Midbrain (tissue), 1 donor: ENCODE results near the gene HGD.
A peak's percentile ranks its signal among the peaks of the same experiment; 100 is the strongest.
"Not testable (repeated sequence)": the region's sequence is repeated elsewhere in the genome, so short reads cannot be mapped to it uniquely, and the experiment has no call there.

Experiments used
- DNase-seq: peaks from one replicate; lab custom pipeline; 2025; lab: John Stamatoyannopoulos, UW

Gene HGD

GRCh38 chr3:120678984-120679383, 3.1 kb downstream of the HGD start:
- no peak for DNase-seq

- peak; percentile 79 for DNase-seq
These were observed 3.6 kb downstream of the HGD start for GRCh38 chr3:120678331-120678947.

DNA sequence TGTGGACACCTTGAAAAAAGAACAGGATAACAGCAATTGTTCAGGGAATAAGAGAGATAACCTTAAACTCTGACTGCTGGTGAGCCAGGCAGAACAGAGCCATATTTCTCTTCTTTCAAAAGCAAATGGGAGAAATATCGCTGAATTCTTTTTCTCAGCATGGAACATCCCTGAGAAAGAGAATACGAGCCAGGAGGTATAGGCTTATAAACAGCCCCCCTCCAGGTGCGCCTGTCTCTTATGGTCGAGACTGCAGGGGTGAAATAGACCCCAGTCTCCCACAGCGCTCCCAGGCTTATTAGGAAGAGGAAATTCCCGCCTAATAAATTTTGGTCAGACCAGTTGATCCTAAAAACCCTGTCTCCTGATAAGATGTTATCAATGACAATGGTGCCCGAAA, 4.8 kb downstream of the HGD start:
- DNase-seq: not testable (repeated sequence)

GRCh38 chr3:120673116-120673515, 8.9 kb downstream of the HGD start:
- peak; percentile 62 for DNase-seq

GRCh38 chr3:120670576-120670975, 11.5 kb downstream of the HGD start:
- no peak for DNase-seq

GRCh38 chr3:120664926-120665325, 17.1 kb downstream of the HGD start:
- no peak for DNase-seq

GRCh38 chr3:120661945-120662344, 20.1 kb downstream of the HGD start:
- DNase-seq: no peak

GRCh38 chr3:120661106-120661905, 20.7 kb downstream of the HGD start:
- no peak for DNase-seq

DNA sequence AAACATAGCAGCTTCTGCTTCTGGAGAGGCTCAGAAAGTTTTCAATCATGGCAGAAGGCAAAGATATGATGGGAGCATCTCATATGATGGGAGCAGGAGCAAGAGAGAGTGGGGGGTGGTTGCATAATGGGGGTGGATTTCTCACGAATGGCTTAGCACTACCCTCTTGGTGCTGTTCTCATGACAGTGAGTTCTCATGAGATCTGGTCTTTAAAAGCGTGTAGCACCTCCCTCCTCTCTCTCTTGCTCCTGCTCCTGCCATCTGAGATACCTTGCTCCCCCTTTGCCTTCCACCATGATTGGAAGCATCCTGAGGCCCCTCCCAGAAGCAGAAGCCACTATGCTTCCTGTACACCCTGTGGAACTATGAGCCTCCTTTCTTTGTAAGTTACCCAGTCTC, 22.2 kb downstream of the HGD start:
- no peak for DNase-seq

- no peak for DNase-seq
These were observed 22.8 kb downstream of the HGD start for GRCh38 chr3:120659285-120659684.

DNA sequence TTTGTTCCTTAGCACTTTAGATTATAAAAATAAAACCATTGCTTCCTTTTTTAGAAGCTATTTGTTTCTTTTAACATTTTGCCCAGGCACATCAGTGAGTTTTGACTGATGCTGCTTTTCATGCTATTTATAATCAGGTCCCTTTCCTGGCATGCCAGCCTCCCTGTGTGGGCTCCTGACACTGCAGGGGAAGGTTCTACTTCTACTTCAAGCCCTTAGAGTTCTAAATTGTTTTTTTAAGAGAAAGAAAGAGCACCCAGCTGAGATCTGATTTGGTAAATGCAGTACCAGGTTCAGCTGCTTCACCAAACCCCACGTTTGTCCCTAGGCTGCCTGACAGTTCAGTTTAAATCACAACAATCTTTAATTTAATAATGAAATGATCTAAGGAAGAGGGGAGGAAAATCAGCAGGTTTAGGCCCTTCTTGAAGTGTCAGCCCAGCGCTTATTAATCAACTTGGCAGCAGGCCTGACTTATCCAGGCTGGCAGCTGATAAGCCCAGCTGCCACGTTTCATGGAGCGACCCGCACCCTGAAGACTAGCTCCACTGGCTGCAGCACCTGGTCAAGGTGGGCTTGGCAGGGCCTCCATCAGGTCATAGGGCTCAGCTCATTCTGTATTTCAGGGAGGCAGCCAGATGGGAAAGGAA, 29.0 kb downstream of the HGD start:
- DNase-seq: no peak

DNA sequence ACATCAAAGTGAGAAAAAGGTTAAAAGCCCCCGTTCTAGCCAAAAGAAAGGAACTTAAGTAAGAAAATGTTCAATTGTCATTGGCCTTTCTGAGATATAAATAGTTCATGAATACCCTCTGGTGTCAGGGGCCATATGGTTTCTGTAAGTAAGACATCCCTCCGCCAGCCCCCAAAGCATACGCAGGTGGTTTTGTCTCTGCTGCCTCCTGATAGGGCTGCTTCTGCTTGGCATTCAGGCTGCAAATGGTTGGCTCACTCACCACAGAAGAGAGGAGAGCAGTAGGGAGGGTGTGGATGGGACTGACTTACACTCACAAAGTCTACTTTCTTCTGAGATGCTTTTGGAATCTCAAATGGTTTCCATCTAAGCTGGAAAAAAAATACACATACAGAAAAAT, 29.8 kb downstream of the HGD start:
- DNase-seq: no peak

DNA sequence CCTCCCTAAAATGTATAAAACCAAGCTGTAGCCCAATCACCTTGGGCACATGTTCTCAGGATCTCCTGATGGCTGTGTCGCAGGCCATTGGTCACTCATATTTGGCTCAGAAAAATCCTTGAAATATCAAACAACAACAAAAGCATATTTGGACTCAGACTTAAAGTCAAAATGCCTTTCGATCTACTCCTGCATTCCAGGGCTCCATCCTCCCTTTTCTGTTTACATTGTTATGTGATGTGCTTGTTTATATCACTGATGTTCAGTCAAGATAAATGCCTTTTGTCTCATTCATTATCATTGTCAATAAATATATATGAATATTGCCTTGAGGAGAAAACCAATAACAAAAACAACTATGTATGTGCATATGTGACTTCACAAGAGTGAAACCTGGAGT, 31.7 kb downstream of the HGD start:
- DNase-seq: no peak

DNA sequence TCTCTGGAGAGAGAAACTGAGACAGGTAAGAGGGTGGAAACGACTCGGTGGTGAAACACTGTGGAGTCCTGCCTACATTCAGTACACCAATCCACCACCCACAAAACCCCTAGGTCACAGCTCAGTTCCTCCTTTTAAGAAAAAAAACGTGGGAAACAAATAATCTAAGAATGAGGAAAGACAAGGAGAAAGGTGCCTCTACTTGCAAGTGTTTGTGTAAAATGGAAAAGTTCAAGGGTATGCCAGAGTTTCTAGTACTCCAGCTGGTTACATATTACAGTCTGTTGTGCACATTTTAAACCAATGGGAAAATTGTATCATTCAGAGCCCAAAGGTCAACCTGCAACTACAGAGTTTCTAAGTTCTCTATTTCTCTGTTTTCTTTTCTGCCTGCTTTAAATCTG, 32.2 kb downstream of the HGD start:
- no peak for DNase-seq

DNA sequence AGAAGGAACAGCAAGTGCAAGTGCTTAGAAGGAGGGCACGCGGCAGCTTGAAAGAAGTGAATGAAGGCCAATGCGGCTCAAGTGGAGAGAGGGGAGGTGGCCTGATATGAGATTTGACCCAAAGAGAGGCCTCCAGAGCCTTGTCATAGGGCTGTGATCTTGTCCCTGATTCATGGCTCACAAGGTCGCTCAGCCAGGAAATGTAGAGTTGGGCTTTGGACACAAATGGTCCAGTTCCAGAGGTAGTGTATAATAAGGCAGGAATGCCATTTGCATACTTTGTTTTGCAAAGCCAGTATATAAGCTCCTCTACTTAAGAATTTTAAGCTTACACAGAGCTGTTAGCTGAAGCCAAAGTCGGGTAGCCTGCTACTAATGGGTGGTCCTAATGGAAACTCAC, 33.7 kb downstream of the HGD start:
- no peak for DNase-seq

DNA sequence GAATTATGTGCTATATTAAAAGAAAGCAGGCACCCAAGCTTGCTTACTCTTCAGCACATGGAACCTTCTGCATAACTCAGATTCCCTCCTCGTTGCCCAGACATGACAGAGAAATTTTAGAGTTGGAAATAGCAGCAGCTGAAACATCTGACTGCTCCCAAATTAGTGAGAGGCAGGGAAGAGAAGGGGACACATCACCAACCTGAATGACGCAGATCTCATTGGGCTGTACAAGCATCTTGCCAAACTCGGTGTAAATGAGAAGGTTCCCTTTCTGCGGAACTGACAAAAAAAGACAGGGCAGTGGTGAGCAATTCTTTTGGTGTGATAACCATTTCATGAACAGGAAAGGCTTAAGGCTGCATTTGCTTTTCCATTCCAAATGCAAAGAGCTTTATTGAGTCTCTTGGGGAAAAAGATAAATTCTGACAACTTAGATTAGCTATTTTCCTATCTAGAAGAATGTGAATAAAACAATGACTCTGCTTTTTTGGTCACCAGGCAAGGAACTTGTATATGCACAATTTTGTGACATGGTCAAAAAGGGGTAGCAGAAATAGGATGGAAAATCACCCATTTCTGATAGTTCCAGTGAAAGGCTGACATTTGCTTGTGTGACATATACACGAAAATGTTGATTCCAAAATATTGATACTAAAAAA, 35.1 kb downstream of the HGD start:
- no peak for DNase-seq

DNA sequence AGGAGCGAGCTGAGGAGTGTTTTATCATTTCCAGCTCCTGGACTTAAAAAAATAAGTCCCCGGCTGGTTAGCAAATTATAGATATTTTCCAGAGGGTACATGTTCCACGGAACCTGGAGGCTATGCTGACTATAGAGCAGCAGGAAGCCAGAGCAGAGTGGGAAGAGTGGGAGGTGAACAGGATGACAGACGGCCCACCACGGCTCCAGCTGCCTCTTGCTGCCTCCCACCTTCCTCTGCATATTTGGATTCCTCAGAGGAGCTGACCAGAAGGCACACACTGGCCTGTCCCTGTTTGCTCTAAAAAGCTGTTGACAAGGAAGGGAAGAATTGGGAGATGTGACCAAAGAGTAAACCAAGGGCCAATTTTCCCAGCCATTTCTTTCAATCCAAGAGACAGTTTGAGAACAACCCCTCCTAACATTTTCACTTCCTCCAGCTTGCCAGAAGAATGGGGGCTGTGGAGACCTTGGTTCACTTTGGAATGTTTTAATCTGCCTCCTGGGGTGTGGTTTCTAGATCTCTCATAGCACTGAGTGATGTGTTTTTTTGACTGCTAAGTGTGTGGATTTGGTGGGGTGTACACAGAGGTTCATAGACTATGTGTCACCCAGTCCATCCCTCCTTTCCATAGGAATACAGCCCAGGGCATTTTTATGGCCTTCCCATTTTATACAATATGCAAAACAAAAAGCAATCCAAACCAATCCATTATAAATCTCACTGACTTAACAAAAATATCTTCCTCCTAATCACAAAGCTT, 36.8 kb downstream of the HGD start:
- no peak for DNase-seq

- DNase-seq: no peak
These were observed 39.6 kb downstream of the HGD start for GRCh38 chr3:120642368-120642948.

DNA sequence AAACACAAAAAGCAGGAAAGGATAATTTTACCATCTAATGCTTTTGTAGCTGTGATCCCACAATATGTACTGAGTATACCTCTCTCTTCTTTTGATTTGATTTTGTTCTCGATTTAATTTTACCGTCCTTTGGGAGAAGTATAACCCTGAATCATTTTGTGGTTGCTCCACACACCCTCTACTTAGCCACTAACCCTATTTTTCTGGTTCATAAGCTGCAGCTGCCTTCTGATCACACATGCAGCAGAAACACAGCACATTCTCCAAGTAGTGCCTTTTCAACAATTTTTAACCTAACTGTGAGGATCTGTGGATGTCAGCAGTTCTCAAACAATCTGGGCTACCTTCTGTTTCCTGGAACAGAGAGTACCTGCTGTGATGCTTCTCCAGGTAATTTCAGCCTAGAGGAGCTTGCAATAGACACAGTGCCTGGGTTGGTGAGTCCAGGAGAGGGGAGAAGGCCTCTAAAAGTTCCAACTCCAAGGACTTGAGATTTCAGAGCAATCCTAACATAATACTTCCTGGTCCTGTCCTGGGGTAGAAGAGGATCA, 40.3 kb downstream of the HGD start:
- no peak for DNase-seq

DNA sequence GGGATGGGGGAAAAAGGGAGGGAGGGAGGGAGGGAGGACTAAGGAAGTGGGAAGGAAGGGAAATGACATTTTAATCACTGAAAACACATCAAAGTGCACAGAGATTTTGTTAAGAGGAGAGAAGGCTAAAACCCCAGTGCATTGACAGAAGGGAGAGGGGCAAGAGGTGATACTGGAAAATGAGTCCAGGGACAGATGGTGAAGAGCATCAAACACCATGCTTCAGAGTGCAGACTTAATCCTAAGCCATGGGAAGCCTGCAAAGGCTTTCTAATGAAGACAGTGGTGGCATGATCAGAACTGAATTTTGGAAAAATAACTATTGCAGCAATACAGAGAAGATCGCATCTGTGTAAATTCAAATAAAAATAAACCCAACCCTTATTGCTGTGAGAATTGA, 41.8 kb downstream of the HGD start:
- no peak for DNase-seq

GRCh38 chr3:120638820-120639219, 43.2 kb downstream of the HGD start:
- not testable (repeated sequence) for DNase-seq
